ENCODE results near the gene DNAH1.

DNAH1 gene

DNA sequence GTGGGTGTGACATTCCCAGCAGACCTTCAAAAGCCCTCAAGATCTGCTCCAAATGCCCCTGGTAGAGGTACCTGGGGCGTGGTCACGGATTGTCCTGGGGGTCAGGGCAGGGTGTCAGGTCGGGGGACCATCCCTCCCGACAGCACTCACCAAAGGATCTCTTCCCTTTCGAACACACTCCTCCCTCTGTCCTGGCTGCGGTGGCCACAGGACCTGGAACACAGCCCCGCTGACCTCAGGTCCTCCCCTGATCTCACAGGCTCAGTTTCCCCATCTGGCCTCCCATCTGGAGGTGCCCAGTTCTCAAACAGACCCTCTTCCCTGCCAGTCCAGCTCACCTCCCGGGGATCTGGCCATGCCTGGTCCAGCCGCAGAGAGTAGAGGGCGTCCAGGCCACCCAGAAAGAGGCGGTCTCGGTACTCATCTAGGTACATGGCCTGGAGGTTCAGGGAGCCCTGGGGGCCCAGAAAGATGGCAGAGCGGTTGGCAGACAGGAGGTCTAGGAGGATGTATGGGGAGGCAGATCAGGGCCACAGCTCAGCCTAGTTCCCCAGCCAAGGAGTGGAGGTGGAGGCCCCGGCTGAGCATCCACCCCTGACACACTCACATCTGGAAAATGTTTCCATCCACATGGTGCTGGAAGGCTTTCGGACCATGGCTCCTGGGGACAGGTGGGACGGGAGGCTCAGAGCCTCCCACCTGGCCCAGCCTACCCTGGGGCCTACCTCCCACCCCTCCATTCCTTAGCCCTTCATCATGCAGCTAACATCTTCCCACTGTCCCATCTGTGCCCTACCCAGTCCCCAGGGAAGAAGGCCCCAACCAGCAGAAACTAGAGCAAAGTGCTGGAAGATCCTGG lies 126.5 kb downstream of the DNAH1 start:
- TF ChIP-seq, protein P1, sequence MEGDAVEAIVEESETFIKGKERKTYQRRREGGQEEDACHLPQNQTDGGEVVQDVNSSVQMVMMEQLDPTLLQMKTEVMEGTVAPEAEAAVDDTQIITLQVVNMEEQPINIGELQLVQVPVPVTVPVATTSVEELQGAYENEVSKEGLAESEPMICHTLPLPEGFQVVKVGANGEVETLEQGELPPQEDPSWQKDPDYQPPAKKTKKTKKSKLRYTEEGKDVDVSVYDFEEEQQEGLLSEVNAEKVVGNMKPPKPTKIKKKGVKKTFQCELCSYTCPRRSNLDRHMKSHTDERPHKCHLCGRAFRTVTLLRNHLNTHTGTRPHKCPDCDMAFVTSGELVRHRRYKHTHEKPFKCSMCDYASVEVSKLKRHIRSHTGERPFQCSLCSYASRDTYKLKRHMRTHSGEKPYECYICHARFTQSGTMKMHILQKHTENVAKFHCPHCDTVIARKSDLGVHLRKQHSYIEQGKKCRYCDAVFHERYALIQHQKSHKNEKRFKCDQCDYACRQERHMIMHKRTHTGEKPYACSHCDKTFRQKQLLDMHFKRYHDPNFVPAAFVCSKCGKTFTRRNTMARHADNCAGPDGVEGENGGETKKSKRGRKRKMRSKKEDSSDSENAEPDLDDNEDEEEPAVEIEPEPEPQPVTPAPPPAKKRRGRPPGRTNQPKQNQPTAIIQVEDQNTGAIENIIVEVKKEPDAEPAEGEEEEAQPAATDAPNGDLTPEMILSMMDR (IDR thresholded peaks at IDR 0.05; ENCODE audit: low read depth, low read length): no peak
- DNase-seq (ENCODE audit: extremely low read depth, low read depth): no peak

DNA sequence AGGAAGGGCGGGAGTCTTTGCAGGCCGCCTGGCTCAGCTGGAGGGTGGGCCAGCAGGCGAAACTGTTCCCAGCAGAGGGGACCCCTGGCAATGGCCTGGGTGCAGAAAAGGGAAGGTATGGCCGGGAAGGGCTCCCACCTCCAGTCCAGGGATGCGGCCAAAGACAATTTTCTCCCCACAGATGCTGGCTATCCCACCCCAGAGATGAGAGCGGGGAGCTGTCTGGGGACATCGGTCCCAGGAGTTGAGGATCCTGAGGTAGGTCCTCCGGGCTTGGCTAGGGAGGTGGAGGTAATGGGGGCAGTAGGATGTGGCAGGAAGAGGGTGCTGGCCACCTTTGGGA lies 127.1 kb downstream of the DNAH1 start:
- TF ChIP-seq, protein P1 (IDR thresholded peaks at IDR 0.05; ENCODE audit: low read depth, low read length): no peak

GRCh38 chr3:52443791-52444687 lies 127.9 kb downstream of the DNAH1 start:
- TF ChIP-seq, protein P1 (IDR thresholded peaks at IDR 0.05; ENCODE audit: low read depth, low read length): no peak
- DNase-seq (ENCODE audit: extremely low read depth, low read depth): no peak

More for the DNA sequence above, 127.1 kb downstream of the DNAH1 start:
- no peak for DNase-seq (ENCODE audit: extremely low read depth, low read depth)

DNA sequence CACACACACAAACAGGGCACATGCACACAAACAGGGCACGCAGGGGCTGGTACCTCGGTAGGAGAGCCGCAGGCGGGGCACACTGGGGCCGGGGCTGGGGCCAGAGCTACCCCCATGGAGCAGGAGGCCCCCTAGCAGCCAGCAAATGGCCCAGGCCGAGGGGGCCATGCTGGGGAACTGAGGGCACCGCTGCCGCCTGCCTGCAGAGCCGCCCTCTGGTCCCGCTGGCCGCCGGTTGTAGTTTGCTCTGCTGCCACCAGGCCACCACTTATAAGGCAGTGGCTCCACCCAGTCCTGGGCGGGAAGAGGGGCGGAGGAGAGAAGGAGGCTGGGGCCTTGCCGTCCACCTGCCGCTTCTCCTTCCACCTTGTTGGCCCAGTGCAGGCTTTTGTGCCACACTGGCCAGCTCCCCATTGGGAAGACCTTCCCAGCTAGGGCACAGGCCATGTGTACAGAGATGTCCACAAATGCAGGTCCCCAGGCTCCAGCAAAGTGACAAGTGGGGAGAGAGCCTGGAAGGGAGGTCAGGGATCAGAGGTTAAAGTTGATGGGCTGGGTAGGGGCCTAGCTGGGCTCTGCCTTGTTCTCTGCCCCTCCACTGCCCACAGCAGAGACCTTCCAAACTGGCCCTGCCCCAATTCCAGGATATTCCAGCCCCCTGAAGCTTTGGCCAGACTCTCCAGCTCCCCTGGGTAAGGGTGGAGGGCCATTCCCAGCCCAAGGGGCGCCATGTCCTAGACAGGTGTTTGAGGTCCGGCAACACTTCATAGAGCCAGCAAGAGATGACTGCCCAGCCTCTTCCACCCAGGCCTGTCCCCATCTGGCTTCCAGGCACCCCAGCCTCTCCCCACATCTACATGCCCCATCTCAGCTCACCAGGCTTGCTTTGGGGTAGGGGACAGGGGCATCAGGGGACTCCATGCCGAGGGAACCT lies 129.0 kb downstream of the DNAH1 start, which contains the start of gene SEMA3G:
Gene SEMA3G, minus strand, starts transcription at position 244 of the 934 bp plus-strand sequence. Its CDS starts 76 bp downstream, at position 168.
- TF ChIP-seq, protein P1 (IDR thresholded peaks at IDR 0.05; ENCODE audit: low read depth, low read length): peak; percentile 34
- DNase-seq (ENCODE audit: extremely low read depth, low read depth): no peak

DNA sequence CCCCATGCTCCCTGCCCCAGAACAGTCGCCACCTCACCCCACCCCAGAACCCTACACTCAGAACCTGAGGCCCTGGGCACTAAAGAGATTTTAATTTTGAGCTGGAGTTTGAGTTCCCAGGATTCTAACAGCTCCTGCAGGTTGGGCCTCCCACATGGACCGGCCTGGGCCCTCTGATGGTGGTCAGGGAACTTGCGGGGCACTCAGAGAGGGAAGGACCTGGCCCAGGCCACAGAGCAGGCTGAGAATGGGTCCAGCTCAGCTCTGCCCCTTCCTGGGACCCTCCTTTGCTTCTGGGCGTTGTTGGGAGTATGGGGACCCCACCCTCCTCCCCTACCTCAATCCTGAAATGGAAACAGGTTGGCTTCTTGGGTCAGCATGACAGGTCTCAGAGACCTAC lies 129.9 kb downstream of the DNAH1 start:
- TF ChIP-seq, protein P1 (IDR thresholded peaks at IDR 0.05; ENCODE audit: low read depth, low read length): no peak

DNA sequence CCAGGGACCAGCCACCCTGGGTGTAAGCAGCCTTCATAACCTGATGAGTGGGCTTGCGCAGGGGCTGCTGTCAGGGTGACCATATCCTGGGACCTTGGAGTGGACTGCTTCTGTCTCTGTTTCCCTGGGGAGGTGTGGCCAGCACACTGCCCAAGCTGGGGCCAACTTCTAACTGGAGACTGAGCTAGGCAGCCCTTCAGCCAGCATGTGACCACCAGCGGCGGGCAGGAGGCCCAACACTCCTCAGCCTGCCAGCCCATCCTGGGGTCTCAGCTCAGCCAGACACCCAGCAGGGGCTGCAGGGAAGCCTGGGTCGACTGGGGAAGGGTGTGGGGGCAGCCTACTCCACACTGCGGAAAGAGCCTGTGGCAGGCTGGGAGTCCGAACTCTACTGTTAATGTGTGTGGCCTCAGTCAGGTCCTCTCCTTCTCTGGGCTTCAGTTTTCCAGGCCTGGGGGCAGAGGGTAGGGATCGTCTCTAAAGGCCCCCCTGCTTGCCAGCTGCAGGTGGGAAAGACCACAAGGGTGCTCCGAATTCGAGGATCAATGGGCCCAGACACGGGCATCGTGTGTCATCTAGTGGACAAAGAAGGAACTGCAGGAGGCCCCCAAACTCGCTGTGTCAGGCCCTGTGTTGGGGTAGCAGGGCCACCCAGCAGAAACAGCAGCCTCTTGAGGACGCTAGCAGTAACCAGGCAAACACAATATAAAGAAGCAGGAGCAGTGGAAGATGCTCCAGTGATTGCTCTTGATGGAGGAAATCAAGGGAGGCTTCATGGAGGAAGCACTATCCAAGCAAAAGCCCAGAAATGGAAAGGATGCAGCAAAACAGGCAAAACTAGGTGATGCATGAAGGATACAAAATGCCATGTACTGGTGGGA lies 130.8 kb downstream of the DNAH1 start:
- DNase-seq (ENCODE audit: extremely low read depth, low read depth): no peak
- TF ChIP-seq, protein P1 (IDR thresholded peaks at IDR 0.05; ENCODE audit: low read depth, low read length): no peak; the same call in none of the 2 replicates

More for the DNA sequence above, 129.9 kb downstream of the DNAH1 start:
- DNase-seq (ENCODE audit: extremely low read depth, low read depth): no peak

All from AG09319 (cell line).